PC-9 (cell line): ENCODE measurements around the gene SMIM38. TPM values are rescaled to one million over a fixed set of nuclear protein-coding genes. Genes with fewer than 3 reads are reported as not detected.
A peak's percentile ranks its signal among the peaks of the same experiment; 100 is the strongest.

Experiments used
- BruUV-seq: library from RNA; stranded (reverse); fragments of 400-500 nt; replicated peaks from 2 replicates; lab custom pipeline; 2021; lab: Mats Ljungman, UMichigan
- CTCF ChIA-PET: fragments of 300-600 bp; sonication (Branson Sonifier 250); formaldehyde crosslinking; loops from one replicate; lab custom pipeline; 2022; ENCODE audit warnings: antibody characterized with exemption; lab: Charles Lee
- POLR2A ChIA-PET: fragments of 300-600 bp; sonication (Branson Sonifier 250); formaldehyde crosslinking; loops from one replicate; lab custom pipeline; 2022; ENCODE audit warnings: antibody characterized with exemption; ENCODE audit not compliant: unreplicated experiment; lab: Charles Lee
- DNase-seq, 2 experiments: peaks; one replicate each; pipeline versions ENCODE4 v3.0.0 to v3.0.0-alpha.2; 2015 to 2022; ENCODE audit warnings: mixed read lengths in 1 of 2
- H2AFZ ChIP-seq: fragments of 200-600 bp; sonication (generic); 2 replicates; pipeline ENCODE4 v1.8.1; 2017; ENCODE audit warnings: antibody characterized with exemption
- H3F3A ChIP-seq: fragments of 200-600 bp; sonication (generic); 2 replicates; pipeline ENCODE4 v1.8.1; 2017; ENCODE audit warnings: antibody characterized with exemption, mild to moderate bottlenecking, low read depth; ENCODE audit not compliant: insufficient read depth
- H3K27ac ChIP-seq: fragments of 200-600 bp; sonication (generic); 2 replicates; pipeline ENCODE4 v1.6.1; 2016; ENCODE audit warnings: mixed run types
- H3K27me3 ChIP-seq: fragments of 200-600 bp; sonication (generic); 2 replicates; pipeline ENCODE4 v1.6.1; 2016; ENCODE audit warnings: low read depth, mixed run types; ENCODE audit not compliant: insufficient read depth
- H3K36me3 ChIP-seq: fragments of 200-600 bp; sonication (generic); 2 replicates; pipeline ENCODE4 v1.6.1; 2016; ENCODE audit warnings: low read depth, mixed run types
- H3K4me1 ChIP-seq: fragments of 200-600 bp; sonication (generic); replicated peaks from 2 replicates; pipeline ENCODE4 v1.6.1; 2016; ENCODE audit warnings: mixed run types; ENCODE audit not compliant: insufficient read depth
- H3K4me2 ChIP-seq: fragments of 200-600 bp; sonication (generic); 2 replicates; pipeline ENCODE4 v1.6.1; 2017; ENCODE audit warnings: mixed run types
- H3K4me3 ChIP-seq: fragments of 200-600 bp; sonication (generic); 2 replicates; pipeline ENCODE4 v1.6.1; 2016; ENCODE audit warnings: mixed run types
- H3K79me2 ChIP-seq: fragments of 200-600 bp; sonication (generic); 2 replicates; pipeline ENCODE4 v1.6.1; 2017; ENCODE audit warnings: low read depth, mixed run types
- H3K9me2 ChIP-seq: fragments of 200-600 bp; sonication (generic); 2 replicates; pipeline ENCODE4 v1.8.1; 2017; ENCODE audit warnings: mild to moderate bottlenecking; ENCODE audit not compliant: insufficient read depth
- H3K9me3 ChIP-seq: fragments of 200-600 bp; sonication (generic); 2 replicates; pipeline ENCODE4 v1.8.1; 2016; ENCODE audit warnings: low read depth; ENCODE audit not compliant: insufficient read depth
- H4K20me1 ChIP-seq: fragments of 200-600 bp; sonication (generic); 2 replicates; pipeline ENCODE4 v1.8.1; 2017; ENCODE audit not compliant: insufficient read depth
- CTCF ChIP-seq: fragments of 200-600 bp; sonication (generic); conservative IDR thresholded peaks from 2 replicates; pipeline ENCODE4 v1.6.1; 2017; ENCODE audit warnings: mixed run types, antibody characterized with exemption, mild to moderate bottlenecking, moderate library complexity
- EZH2 ChIP-seq: fragments of 200-600 bp; sonication (generic); IDR thresholded peaks from 2 replicates; pipeline ENCODE4 v1.8.0; 2017; ENCODE audit warnings: antibody characterized with exemption, low read depth
- intact Hi-C: fragments of 100-400 bp; cut with micrococcal nuclease; formaldehyde crosslinking; loops from one replicate; pipeline ENCODE4 v1.10.0; 2022; ENCODE audit not compliant: unreplicated experiment
- total RNA-seq: library from RNA; stranded (reverse); gene quantifications from 2 replicates; pipeline ENCODE4 v1.2.3, GENCODE V29; 2021

The SMIM38 gene
- total RNA-seq, 1 experiment from 2014 or later, result 0.26 TPM

DNA sequence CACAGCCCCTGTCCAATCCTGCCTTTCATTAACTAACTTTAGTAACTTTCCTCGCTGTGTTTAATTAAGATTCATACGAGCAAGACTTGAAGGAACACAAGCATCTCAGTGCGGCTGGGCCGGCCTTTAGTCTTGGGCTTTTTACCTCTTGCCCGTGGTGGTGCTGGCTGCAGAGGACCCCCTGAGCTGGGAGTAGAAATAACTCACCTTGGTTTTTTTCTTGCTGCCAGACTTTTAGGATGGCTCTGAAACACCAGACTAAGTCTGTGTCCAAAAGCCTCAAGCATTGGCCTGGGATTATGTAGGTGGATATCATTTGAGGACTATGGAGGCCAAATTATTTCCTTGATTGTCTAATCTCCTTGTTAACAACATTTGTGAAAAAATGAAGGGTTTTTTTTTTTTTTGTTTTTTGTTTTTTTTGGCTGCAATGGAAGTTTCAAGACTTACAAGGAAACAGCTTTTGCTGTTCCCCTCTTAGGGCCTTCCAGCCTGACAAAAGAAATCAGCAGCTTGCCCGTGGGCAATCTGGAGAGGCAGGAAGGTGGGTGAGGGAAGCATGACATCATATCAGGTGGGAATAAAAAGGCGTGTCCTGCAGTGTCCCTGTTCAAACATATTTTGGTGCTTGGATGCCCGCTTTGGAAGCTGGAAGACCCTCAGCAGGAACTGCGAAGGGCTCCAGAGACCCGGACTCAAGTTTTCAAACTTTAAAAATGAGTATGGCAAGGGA lies 44.0 kb downstream of the SMIM38 start:
- H3K4me1 ChIP-seq, result no peaks in the 10 kb centered on the region
- no peak overlapping the region for H2AFZ ChIP-seq
- no peaks in the 10 kb centered on the region for H3K79me2 ChIP-seq
- no peak overlapping the region for H3K27ac ChIP-seq
- intact Hi-C loops, result no loop called here
- H3K36me3 ChIP-seq, result no peaks in the 10 kb centered on the region
- H3K27me3 ChIP-seq, result no peaks in the 10 kb centered on the region; the same call in 1 of the 2 replicates
- no peaks in the 10 kb centered on the region for H4K20me1 ChIP-seq
- POLR2A ChIA-PET, result interaction anchor here (0.5 to 0.6 kb wide), 2 partner anchors 89 to 164 kb away, joined by 3 read pairs; no protein-coding TSS in a partner anchor
- H3F3A ChIP-seq, result no peaks in the 10 kb centered on the region
- H3K9me3 ChIP-seq, result no peaks in the 10 kb centered on the region
- H3K9me2 ChIP-seq, result no peaks in the 10 kb centered on the region
- DNase-seq, result no peak
- CTCF ChIA-PET, result interaction anchor here (0.5 to 0.7 kb wide), 3 partner anchors 21 to 71 kb away, joined by 3 to 8 read pairs (median 7); no protein-coding TSS in a partner anchor
- H3K4me3 ChIP-seq, result no peak overlapping the region
- TF ChIP-seq EZH2 (no peak), CTCF (no peak)
- H3K4me2 ChIP-seq, result no peak overlapping the region
- BruUV-seq, result no TSS peak

- Histone ChIP-seq H3K4me2 (no peak overlapping the region), H3K27ac (no peak overlapping the region), H3K36me3 (no peaks in the 10 kb centered on the region), H3K4me3 (no peak overlapping the region), H3K79me2 (no peaks in the 10 kb centered on the region), H3K27me3 (no peaks in the 10 kb centered on the region; the same call in 1 of the 2 replicates), H4K20me1 (no peaks in the 10 kb centered on the region), H2AFZ (no peak overlapping the region), H3K9me3 (no peaks in the 10 kb centered on the region), H3F3A (no peaks in the 10 kb centered on the region; the same call in 1 of the 2 replicates), H3K9me2 (no peaks in the 10 kb centered on the region), H3K4me1 (no peaks in the 10 kb centered on the region)
- TF ChIP-seq EZH2 (no peak), CTCF (no peak)
- intact Hi-C loops, result no loop called here
- DNase-seq, result peak in 1 of 2 experiments; percentile 16
- no TSS peak for BruUV-seq
- POLR2A ChIA-PET, result no interaction called here
- CTCF ChIA-PET, result interaction anchor here (0.5 to 0.7 kb wide), 3 partner anchors 22 to 70 kb away, joined by 3 to 8 read pairs (median 7); no protein-coding TSS in a partner anchor
Measured at GRCh38 chr11:69200331-69201065, 44.8 kb downstream of the SMIM38 start.

GRCh38 chr11:69201066-69201365 lies 45.3 kb downstream of the SMIM38 start:
- H3K4me2 ChIP-seq, result no peak overlapping the region
- no peaks in the 10 kb centered on the region for H3K9me3 ChIP-seq
- POLR2A ChIA-PET, result no interaction called here
- H3K36me3 ChIP-seq, result no peaks in the 10 kb centered on the region
- H3K4me3 ChIP-seq, result no peak overlapping the region
- H3F3A ChIP-seq, result peaks cover 3% of the 10 kb centered on the region; the same call in 1 of the 2 replicates
- CTCF ChIA-PET, result no interaction called here
- no peaks in the 10 kb centered on the region for H4K20me1 ChIP-seq
- no peaks in the 10 kb centered on the region; the same call in 1 of the 2 replicates for H3K27me3 ChIP-seq
- no peak overlapping the region for H2AFZ ChIP-seq
- H3K27ac ChIP-seq, result no peak overlapping the region
- no peaks in the 10 kb centered on the region for H3K9me2 ChIP-seq
- intact Hi-C loops, result no loop called here
- BruUV-seq, result no TSS peak
- no peak for DNase-seq
- H3K4me1 ChIP-seq, result no peaks in the 10 kb centered on the region
- no peaks in the 10 kb centered on the region for H3K79me2 ChIP-seq
- TF ChIP-seq EZH2 (no peak), CTCF (no peak)
